Astrocyte (in vitro differentiated cells and primary cell): ENCODE measurements around the gene NEK2.

Source experiments
- EZH2 ChIP-seq: IDR thresholded peaks from 2 replicates; pipeline ENCODE4 v1.6.1; 2012; ENCODE audit warnings: mild to moderate bottlenecking, low read length, inconsistent platforms; ENCODE audit not compliant: insufficient read depth
- TF ChIP-seq, protein P1 (sequence below): IDR thresholded peaks from 2 replicates; pipeline ENCODE4 v1.5.1; 2011; ENCODE audit warnings: low read depth, mild to moderate bottlenecking, inconsistent platforms, low read length, moderate library complexity; ENCODE audit not compliant: insufficient read depth

DNA sequence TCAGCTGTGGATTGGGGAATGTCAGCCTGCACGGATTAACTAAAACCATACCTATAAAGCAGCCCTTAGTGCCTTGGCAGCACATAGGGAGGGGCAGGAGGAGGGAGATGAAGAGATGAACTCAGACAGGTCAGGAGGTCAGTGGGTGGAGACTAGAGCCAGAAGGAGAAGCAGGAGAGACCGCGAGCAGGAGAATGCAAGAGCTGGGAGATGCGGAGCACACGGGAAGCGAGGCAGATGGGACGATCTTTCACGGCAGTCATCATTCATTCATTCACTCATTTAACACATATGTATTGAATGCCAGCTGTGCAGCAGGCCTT lies 41.9 kb downstream of the NEK2 start:
- TF ChIP-seq, protein P1, sequence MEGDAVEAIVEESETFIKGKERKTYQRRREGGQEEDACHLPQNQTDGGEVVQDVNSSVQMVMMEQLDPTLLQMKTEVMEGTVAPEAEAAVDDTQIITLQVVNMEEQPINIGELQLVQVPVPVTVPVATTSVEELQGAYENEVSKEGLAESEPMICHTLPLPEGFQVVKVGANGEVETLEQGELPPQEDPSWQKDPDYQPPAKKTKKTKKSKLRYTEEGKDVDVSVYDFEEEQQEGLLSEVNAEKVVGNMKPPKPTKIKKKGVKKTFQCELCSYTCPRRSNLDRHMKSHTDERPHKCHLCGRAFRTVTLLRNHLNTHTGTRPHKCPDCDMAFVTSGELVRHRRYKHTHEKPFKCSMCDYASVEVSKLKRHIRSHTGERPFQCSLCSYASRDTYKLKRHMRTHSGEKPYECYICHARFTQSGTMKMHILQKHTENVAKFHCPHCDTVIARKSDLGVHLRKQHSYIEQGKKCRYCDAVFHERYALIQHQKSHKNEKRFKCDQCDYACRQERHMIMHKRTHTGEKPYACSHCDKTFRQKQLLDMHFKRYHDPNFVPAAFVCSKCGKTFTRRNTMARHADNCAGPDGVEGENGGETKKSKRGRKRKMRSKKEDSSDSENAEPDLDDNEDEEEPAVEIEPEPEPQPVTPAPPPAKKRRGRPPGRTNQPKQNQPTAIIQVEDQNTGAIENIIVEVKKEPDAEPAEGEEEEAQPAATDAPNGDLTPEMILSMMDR = no peak
- TF ChIP-seq EZH2 = no peak
